Loucy (cell line): ENCODE measurements around the gene ALPP.

Experiments used
- CTCF ChIP-seq: fragments of 200-600 bp; sonication (generic); conservative IDR thresholded peaks from 2 replicates; pipeline ENCODE4 v1.5.1; 2014; ENCODE audit warnings: mild to moderate bottlenecking, antibody characterized with exemption, low read length
- EZH2phosphoT487 ChIP-seq: fragments of 200-600 bp; IDR thresholded peaks from 2 replicates; pipeline ENCODE4 v1.6.1; 2018; ENCODE audit warnings: antibody characterized with exemption, mild to moderate bottlenecking, moderate library complexity, borderline replicate concordance

DNA sequence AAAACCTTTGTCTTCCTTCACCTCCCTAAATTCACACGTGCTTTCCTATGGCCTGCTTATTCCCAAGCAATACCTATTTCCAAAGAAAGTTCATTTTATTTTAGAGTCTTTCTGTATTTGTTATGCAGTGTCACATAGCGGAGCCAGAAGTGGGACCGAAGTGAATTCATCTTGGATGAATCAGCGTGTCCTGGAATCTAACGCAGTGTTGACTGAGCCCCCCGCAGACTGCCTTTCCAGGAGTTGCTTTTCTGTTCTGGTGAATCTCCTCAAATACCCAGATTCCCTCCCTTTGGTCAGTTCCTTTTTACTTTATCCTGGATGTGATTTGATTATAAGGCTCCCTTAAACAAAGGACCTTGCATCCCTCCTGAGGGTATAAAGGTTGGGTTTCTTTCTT is 10.8 kb downstream of the ALPP start:
- no peak for TF ChIP-seq CTCF
- no peak for TF ChIP-seq EZH2phosphoT487
